ENCODE data around the gene CCDC124. TPM values are rescaled to one million over a fixed set of nuclear protein-coding genes. Genes with fewer than 3 reads are reported as not detected.

The CCDC124 gene
- total and polyA plus RNA-seq, 2 of the 4 experiments (the other 2 are of a cell fraction), result 30.1 to 112 TPM

- peak overlapping the region; percentile 82 for H2AK9ac ChIP-seq (replicated peaks; ENCODE audit: low read depth, low read length, poor library complexity)
- H3K79me1 ChIP-seq (ENCODE audit: low read depth in 1 of 2, low read length in 2 of 2), result no peaks in the 10 kb centered on the region
- ChIA-PET CTCF (no interaction called here), POLR2A (ENCODE audit: unreplicated experiment) (no interaction called here)
- TF ChIP-seq FOS (IDR thresholded peaks at IDR 0.05; ENCODE audit: low read depth, low read length) (no peak), RAD21 (IDR thresholded peaks at IDR 0.05; ENCODE audit: low read length) (no peak), MAFK (IDR thresholded peaks at IDR 0.05; ENCODE audit: low read depth, low read length) (no peak), USF2 (IDR thresholded peaks at IDR 0.05; ENCODE audit: low read depth, low read length) (no peak), NFE2L2 (IDR thresholded peaks at IDR 0.05; ENCODE audit: low read depth, low read length) (no peak), POLR2A (IDR thresholded peaks at IDR 0.05; ENCODE audit: low read depth, low read length) (no peak), BHLHE40 (IDR thresholded peaks at IDR 0.05; ENCODE audit: low read depth, low read length) (no peak), SMC3 (IDR thresholded peaks at IDR 0.05; ENCODE audit: low read depth, low read length) (no peak), CHD1 (IDR thresholded peaks at IDR 0.05; ENCODE audit: low read depth, low read length) (no peak)
- no peak overlapping the region for H3K23ac ChIP-seq (ENCODE audit: low read depth, low read length)
- no TSS peak for BruUV-seq (replicated peaks)
- H3K4me3 ChIP-seq (ENCODE audit: insufficient read depth, low read depth, low read length), result no peak overlapping the region
- peak; percentile 50 for DNase-seq
- peak overlapping the region in 1 of 2 experiments; percentile 60; a peak in 2 of 4 replicates for H4K8ac ChIP-seq (ENCODE audit: low read depth in 2 of 2, low read length in 2 of 2)
- H2BK120ac ChIP-seq (ENCODE audit: low read depth, low read length), result no peak overlapping the region
- no peaks in the 10 kb centered on the region for H3K9me1 ChIP-seq (ENCODE audit: insufficient read depth, low read length)
- ATAC-seq (ENCODE audit: low read depth), result peak; percentile 53
- no peak overlapping the region for H3K14ac ChIP-seq (replicated peaks; ENCODE audit: low read depth, low read length)
- no peak overlapping the region for H3K4me2 ChIP-seq (ENCODE audit: low read depth, low read length)
- in situ Hi-C loops (cut with MboI; ENCODE audit: low sequenced_read_pairs) (no loop called here), dilution Hi-C loops (cut with HindIII; ENCODE audit: low sequenced_read_pairs, unreplicated experiment) (no loop called here), intact Hi-C loops (cut with micrococcal nuclease) (no loop called here)
- H3K4ac ChIP-seq (ENCODE audit: low read depth, low read length), result no peak overlapping the region
- no peak overlapping the region; the same call in 1 of the 2 replicates for H4K5ac ChIP-seq (ENCODE audit: low read depth, low read length)
- no peaks in the 10 kb centered on the region for H4K20me1 ChIP-seq (ENCODE audit: insufficient read depth, low read length)
- H4K91ac ChIP-seq (ENCODE audit: insufficient read depth, low read depth, low read length), result no peak overlapping the region
- peaks cover 7% of the 10 kb centered on the region; the same call in 1 of the 2 replicates for H3K27me3 ChIP-seq (ENCODE audit: control insufficient read depth, insufficient read depth, low read length)
- peak overlapping the region; percentile 67; the same call in 1 of the 2 replicates for H3K18ac ChIP-seq (ENCODE audit: low read depth, low read length)
- H3K9ac ChIP-seq (ENCODE audit: low read depth, low read length), result no peak overlapping the region
- peak overlapping the region; percentile 74 for H2AFZ ChIP-seq (replicated peaks; ENCODE audit: low read length, poor library complexity)
- H3K27ac ChIP-seq (ENCODE audit: insufficient read depth, low read length), result no peak overlapping the region
- no peaks in the 10 kb centered on the region for H3K36me3 ChIP-seq (ENCODE audit: control insufficient read depth, insufficient read depth, low read length)
- H2BK5ac ChIP-seq (ENCODE audit: low read depth, low read length, poor library complexity, severe bottlenecking), result no peak overlapping the region
- no peak overlapping the region for H2BK20ac ChIP-seq (ENCODE audit: low read depth, low read length)
- WGBS, 2 experiments (ENCODE audit: extremely low coverage in 2 of 2, insufficient read length in 1 of 2), result no CpG with 5 or more reads among the region's 6 CpGs
- no peak overlapping the region for H2AK5ac ChIP-seq (ENCODE audit: low read depth, low read length)
- no peaks in the 10 kb centered on the region for H3K4me1 ChIP-seq (ENCODE audit: control insufficient read depth, insufficient read depth, low read length)
- H3K56ac ChIP-seq (ENCODE audit: extremely low read depth, insufficient read depth, low read length), result no peak overlapping the region
- no peaks in the 10 kb centered on the region for H3K9me3 ChIP-seq (ENCODE audit: control insufficient read depth, insufficient read depth, low read length)
- H2BK15ac ChIP-seq (ENCODE audit: low read depth, low read length), result no peak overlapping the region
These were observed 30.1 kb upstream of the CCDC124 start for GRCh38 chr19:17902701-17903100.

All from IMR-90 (cell line).